Activated CD8-positive, alpha-beta memory T cell treated with anti-CD3 and anti-CD28 coated beads, Interleukin-2, amount 50 U/mL, for 24 hours (primary cell): Measurements from ENCODE around the gene GRM1.

Experiments
- DNase-seq: peaks from one replicate; pipeline ENCODE4 v3.0.0-alpha.2; 2020; ENCODE audit errors: extremely low read depth

GRM1 gene

DNA sequence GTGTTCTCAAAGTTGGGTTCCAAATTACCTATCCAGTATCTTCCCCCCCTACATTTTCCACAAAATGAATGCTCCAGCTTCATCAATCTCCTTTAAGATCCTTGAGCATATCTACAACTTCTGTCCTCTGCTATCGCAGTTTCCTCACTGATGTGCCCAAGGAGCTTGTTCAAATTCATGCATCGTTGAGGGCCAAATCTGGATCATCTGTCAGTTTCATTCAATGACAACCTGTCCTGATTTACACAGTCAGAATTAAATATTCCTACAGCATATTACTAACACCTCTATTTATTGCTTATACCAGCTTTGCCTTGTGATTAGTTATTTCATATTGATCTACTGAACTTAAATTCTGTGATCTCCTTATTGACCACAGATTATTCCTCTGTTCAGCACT is 68.7 kb downstream of the GRM1 start:
- DNase-seq, result no peak

DNA sequence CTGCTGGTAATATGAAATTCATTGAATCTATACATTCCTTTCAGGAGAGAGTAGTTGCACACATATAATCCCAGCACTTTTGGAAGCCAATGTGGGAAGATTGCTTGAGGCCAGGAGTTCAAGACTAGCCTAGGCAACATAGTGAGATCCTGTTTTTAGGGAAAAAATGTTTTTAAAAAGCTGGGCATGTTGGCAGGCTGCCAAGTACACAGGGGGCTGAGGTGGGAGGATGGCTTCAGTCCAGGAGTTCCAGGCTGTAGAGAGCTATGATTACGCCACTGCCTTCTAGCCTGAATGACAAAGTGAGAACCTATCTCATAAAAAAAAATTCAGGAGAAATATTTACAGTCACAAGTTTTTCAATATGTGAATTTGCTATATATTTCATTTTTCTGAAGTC is 71.9 kb downstream of the GRM1 start:
- no peak for DNase-seq

DNA sequence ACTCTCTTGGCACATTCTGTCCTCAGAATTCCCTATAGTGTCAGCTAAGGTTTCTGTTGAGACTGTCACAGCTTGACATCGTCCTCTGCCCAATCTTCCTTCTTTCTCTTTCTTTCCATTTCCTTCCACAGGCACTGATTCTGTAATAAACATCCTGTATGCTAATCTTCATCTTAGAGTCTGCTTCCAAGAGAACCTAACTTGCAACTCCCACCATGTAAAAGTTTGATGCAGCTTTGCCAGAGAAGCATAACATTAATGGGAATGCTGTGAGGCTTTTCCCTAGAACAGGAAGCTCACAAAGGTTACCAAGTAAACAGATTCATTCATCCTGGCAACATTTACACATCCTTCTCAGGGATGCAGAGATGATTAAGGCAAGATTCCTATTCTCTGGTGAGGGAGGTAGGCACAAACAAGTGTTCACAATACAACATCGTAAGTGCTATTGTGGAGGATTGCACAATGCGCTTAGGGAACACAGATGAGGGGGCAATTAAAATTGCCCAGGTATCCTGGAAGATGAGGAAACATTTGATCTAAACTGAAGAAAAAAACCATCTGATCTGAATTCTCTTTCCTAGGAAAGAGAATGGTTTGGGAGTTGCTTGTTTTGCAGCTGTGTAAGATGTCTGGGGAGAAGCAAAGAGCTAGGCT is 74.7 kb downstream of the GRM1 start:
- DNase-seq, result no peak

DNA sequence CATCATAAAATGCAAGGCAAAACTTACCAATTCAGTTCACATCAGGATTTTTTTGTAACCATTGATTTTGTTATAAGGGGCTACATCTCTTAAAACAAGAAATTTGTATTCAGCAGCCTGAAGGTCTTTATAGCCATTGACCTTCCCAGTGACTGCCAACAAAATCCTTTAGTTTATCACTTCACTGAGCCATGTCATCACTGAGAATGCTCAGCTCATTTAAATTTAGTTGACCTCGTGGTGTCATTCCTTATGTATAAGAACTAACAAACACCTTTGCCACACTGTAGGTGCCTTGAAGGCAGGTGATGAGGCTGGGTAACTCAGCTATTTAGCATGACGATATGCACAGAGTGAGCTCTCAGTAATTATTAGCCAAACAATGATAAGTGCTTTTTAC is 77.7 kb downstream of the GRM1 start:
- no peak for DNase-seq

DNA sequence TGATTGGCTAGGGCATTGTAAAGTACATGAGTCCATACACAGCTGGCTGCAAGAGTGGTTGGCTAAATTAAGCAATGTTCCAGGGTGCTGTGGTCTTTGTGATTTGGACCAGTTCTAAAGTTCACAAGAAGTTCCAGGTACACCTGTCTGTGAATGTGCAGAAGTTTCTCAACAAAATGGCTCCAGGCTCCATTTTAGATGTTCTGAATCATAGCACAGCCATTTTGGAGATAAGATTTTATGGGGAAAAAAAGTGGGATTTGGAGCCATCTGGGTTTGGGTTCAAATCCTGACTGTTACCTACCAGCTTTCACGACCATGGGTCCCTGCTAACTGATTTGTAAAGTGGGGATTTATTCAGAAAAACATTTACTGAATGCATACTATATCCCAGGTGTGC is 82.1 kb downstream of the GRM1 start:
- DNase-seq, result no peak

DNA sequence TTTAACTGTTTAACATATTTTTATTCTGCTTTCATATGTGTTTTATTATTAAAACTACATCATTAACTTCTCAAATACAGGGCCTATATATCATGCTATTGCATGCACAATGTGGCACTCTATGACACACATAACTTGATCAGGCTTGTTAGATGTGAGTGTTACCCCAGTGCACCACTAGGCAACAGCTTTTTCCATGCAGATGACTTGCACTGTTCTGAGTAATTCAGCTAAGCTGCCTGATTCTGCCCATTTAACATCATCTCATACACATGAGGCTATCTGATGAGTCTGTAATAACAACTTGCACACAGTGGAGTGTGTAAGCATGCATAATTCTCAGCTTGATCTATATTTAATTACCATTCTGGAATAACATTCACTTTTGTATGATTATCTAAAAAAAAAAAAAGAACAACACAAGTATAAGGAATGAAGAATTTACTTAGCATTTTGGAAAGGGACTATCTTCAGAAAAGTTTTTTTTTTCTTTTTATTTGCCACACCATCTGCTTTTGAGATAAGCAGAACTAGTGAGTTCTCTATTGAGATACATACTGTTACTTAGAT is 83.1 kb downstream of the GRM1 start:
- no peak for DNase-seq

DNA sequence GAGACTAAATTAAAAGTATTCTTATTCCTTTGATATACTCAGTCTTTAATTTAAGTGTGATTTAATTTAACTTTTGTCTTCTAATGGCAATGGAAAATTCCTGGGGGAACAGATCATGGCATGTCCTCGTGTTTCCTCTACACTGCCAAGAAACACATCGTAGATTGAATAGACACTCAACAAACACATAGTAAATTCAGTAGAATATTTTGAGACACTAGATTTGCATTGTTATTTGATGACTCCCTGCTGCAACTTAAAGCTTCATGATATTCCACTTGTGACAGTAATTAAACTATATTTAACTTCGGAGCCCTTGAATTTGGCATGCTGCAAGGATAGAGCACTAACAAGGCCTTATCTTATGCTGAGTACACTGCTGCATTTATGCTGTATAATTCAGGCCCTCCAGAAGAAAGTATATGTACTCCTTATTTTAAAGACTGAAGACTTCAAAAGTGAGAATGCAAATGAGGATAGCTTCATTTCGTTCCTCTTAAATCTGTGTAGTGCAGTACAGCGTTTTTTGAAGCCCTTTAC is 84.3 kb downstream of the GRM1 start:
- DNase-seq, result no peak

DNA sequence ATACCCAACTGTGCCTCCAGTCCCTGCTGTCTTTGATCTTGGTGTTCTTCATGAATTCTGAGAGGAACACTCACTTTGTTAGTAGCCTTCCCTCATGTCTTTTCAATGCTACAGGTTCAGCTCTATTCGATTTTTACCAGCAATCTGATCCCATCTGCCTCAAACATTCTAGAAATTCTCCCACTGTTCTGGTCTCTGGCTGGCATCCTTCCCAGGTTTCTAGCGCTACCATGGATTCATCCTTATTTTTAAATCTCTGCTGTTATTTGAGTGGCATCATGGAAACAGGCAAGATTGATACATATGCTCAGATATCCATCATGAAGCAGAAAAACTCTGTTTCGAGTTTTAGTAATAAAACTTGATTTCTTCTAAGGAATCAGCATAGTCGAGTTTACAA is 94.8 kb downstream of the GRM1 start:
- no peak for DNase-seq

DNA sequence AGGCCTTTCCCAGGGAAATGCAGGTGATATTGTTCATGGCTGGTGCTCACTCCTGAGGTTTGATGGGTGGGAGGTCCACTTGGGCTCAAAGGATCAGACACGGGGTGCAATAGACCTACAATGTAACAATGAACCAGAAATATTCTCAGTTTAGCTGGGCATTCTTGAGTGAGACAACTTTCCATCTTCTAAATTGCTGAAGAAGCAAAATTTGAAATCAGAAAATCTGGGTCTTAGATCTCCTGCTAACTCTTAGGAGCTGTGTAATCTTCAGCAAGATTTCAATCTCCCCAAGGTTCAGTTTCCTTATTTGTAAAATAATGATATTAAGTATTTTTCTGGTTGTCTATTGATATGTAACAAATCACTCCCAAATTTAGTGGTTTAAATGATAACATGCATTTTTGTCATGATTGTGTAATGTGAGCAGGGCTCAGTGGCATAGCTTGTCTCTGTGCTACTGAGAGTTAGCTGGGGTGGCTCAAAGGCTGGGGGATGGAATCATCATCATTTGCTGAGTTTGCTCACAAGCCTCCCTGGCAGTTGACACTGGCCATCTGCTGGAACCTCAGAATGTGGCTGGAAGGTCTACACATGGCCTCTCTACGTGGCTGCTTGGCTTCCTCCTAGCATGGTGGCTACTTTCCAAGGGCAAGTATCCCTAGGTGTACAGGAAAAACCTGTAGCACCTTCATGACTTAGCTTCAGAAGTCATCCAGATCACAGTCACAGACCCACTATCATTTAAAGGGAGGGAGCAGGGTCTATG is 98.8 kb downstream of the GRM1 start:
- no peak for DNase-seq

DNA sequence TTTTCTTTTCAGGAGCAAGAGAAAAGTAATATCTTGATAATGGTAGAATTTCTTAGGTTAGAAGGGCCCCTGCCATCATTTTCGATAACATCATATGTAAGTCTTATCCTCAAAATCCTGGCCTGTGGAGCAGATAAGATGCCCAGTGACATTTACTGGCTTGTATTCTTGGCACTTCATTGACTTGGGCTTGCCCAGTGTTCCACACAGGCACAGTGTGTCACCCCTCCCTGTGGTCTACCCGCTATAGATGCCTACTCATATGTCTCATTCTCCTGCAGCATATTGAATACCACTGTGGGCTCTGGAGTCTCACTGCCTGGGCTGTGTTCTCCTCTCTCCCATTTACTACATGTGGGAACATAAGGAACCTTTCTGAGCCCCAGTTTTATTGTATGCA is 105.0 kb downstream of the GRM1 start:
- DNase-seq, result no peak

DNA sequence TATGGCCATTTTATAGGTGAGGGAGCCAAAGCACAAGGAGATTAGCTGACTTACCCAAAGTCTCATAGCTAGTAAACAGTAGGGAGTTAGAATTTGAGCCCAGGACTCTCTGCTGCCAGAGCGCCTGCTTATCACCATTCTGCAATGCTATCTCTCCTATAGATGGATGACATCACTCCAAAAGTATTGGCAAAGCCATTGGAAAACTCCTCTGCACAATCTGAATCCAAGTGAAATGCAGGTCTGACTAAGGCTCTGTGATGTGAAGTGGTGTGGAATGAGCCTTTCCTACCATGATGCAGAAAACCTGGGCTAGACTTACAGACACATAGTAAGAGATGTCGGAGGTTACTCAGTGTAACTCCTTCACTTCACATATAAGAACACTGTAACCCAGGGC is 106.3 kb downstream of the GRM1 start:
- no peak for DNase-seq

DNA sequence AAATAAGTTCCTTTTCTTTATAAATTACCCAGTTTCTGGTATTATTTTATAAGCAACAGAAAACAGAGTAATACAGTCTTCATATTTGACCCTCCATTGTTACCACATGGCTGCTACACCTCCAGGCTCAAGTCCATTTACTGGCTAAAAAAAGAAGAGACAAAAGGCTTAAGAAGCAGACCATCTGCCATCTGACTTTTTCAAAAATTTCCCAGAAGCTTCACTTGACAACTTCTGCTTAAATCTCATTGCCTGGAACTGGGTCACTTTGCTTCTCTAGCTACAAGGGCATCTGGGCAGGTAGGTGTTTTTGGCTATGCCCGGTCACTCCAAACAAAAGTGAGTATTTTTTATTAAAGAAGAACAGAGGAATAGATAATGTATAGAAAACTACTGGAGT is 118.0 kb downstream of the GRM1 start:
- no peak for DNase-seq

DNA sequence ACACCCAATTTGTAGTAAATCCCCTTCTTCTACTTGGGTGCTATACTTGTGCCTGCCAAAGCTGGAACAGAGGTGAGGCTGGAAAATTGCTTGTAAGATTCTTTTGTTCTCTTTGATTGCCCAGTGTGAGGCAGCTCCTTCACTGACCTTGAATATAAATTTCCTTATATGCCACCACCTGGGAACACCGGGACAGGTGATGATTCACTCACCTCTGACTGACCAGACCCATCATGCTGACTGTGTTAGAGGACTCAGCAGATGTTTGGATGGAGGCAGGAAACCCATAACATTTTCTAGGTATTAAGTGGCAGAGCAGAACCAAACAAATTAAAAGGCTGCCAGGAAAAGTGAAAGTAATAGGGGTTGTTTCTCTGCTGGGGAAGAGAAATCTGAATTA is 120.9 kb downstream of the GRM1 start:
- no peak for DNase-seq

DNA sequence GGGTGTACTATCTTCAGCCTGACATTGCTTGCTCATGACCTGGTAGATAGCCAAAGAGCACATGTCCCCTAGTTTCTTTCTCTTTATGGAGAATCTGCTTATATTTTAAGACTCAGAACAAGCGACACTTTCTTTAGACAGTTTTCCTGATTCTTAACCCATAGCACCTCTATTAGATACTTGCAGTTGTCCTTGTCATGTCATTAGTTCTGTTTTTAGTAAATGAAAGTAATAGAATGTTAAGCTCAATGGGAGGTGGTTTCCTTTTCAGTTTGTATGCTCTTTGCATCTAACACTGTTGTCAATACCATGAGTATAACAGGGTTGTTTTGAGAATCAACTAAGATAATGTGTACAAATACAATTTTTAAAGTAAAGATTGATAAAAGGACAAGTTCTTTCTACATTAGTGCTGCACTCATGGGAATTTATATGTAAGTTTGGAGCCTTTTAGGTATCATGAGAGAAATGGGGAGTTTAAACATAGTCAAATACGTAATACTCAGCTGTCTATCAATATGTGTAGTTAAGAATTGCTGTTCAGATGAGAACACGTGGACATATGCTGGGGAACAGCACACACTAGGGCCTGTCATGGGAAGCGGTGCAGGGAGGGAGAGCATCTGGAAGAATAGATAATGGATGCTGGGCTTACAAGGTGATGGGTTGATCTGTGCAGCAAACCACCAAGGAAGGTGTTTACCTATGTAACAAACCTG is 124.3 kb downstream of the GRM1 start:
- DNase-seq, result no peak

DNA sequence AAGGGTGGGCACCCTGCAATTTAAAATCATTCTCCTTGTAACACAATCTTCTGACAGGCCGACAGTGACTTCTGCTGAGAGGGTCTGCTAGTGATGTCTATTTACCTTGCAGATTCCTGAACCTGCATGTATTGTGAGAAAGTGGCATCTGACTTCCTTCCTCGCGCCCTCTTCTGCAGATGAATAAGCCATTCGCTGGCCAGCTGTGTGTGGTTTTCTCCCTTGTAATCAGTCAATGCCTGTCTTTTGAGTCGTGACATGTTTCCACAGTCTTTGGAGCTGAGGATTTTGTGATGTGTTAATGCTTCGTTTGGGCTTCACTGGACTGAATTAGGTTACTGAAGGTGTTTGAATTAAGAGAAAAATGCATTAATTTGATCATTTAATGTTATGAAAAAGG is 125.3 kb downstream of the GRM1 start:
- no peak for DNase-seq

DNA sequence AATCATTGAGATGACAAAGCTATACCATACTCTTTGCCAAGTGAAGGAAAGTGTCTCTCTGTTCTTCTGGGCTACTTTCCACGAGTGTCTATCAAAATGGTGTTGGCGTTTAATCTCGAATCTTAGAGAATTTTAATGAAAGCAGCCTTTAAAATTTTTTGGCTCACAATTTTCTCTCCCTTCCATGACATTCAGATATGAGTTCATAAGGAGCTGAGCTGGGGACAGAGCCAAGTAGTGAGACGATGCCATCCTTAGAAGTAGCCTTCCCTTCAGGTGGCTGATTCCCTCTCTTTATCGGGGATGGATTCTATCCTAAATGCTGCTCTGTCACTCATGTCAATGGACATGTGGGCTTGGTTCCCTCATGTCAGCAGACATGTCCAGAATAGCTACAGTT is 132.8 kb downstream of the GRM1 start:
- DNase-seq, result no peak

DNA sequence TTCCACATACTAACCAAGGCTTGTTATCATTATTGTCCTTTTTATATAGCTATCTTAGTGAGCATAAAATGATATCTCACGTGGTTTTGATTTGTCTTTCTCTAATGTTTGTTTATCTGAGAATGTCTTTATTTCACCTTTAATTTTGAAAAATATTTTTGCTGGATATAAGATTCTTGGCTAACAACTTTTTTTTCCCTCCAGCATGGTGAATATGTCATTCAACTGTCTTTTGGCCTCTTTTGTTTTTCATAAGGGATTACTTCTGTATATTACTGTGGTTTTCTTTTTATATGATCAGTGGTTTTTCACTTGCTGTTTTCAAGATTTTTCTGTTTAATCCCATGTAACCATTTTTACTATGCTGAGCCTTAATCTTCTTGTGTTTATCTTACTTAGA is 141.0 kb downstream of the GRM1 start:
- no peak for DNase-seq

DNA sequence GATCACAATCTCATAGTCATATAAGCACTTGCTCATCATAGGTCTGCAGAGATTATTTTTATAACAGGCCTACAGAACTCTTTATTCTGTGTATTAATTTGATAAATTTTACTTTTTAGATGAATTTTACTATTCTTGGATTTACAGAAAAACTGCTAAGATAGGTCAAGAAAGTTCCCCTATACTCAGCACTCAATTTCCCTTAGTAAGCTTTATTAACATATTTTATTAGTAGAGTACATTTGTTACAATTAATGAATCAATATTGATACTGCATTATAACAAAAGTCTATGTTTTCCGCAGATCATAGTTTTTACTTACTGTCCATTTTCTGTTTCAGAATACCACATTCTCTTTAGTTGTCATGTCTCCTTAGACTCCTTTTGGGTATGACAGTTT is 148.9 kb downstream of the GRM1 start:
- no peak for DNase-seq

DNA sequence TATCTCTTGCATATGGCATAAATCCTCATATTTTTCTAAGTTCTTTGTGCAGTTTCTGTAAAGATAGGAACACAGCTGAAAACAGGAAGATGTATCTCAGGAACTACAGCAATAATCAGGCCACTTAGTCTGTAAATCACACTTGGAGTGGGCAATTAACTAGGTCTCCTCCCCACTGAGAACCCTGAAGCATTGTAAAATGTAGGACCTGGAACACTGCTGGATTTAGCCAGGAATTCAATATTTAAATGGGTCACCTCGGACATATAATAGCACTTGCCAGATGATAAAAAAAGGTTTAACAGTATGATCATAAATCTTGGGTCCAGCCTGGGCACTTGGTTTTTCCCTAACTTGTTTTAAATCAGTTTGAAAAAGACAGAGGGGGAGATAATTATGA is 155.0 kb downstream of the GRM1 start:
- DNase-seq, result no peak

DNA sequence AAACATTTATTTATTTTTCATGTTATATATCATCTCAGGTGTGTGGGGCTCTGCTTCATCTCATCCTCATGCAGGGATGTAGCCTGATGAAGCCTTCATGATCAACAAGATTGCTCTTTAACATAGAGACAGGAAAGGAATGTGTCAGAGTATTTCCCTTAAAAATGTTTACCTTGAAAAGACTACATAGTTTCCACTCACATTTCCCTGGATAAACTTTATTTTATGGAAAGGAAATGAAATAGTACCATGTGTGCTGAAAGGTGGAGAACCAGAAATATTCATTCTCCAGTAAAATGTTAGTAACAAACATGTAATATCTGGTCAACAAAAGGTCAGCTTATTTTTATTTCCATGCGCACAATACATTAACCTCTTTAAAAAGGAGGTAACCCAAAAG is 155.8 kb downstream of the GRM1 start:
- DNase-seq, result no peak

DNA sequence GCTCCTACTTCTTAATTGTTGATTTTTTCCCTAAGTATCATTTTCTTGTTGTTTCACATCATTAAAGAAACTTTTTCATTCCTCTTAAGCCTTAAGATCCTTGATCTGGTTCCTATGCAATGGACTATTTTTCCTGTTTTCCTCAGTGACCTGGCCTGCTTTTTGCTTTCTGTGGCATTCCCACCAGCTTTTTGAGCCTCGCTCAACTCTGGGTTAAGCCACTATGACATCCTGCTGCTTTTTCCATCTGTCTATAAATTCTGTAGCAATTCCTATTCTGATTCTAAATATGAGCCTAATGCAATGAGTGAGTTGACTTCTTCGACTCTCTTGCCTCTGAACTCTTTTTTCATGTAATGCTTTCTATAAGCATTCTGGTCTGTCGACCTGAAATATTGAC is 160.3 kb downstream of the GRM1 start:
- DNase-seq, result no peak

DNA sequence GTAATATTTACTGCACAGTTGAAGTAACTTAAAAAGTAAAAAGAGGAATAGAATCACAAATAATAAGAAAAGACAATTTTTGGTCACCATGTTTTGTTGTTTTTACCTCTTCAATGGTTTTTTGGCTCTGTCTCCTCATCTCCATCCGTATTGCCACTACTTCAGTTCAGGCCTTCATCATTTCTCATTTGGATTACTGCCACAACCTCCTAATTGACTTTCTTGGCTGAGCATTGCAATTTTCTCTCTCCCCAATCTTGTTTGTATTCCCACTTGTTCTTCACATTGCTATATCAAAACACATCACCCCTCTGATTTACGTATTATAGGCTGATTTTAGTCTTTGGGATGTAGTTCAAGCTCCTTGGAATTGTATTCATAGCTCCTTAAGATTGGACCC is 161.7 kb downstream of the GRM1 start:
- DNase-seq, result no peak

DNA sequence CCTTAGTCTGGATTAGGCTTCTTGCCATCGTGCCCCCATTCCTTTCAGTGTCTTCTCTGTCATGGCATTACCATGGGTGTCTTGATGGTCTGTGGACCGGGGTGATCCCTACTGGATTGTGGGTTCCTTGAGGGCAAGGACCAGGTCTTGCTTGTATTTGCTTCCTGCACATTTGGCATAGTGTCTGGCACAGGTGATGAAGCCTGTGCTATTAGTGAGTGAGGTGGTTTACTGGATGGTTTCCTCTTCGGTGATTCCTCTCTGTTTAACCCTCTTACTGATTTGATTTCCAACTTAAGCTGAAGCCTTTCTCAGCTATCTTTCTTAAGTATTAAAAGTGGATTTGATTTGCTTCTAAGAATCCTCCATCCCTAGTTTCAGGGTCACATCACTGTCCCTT is 162.3 kb downstream of the GRM1 start:
- DNase-seq, result no peak
